HL-60 (cell line): Measurements from ENCODE around the gene EHBP1.

Experiments used
- CTCF ChIP-seq: IDR thresholded peaks from one replicate; pipeline ENCODE4 v1.5.1; 2011; ENCODE audit warnings: low read length, control low read depth, inconsistent platforms; ENCODE audit not compliant: insufficient read depth
- POLR2AphosphoS5 ChIP-seq: IDR thresholded peaks from 2 replicates; pipeline ENCODE4 v1.6.1; 2012; ENCODE audit warnings: low read depth
- REST ChIP-seq: IDR thresholded peaks from 2 replicates; pipeline ENCODE4 v1.6.1; 2012; ENCODE audit warnings: low read depth; ENCODE audit not compliant: insufficient replicate concordance

GRCh38 chr2:62719757-62720156 is 14.2 kb downstream of the EHBP1 start:
- TF ChIP-seq POLR2AphosphoS5 (no peak), CTCF (no peak), REST (no peak)
